Measurements from ENCODE around the gene ATOH8.

GRCh38 chr2:85758361-85759256 lies 4.8 kb downstream of the ATOH8 start:
- TF ChIP-seq SUZ12 (IDR thresholded peaks at IDR 0.05; ENCODE audit: extremely low read depth, insufficient read depth, insufficient read length) (no peak), YY1 (IDR thresholded peaks at IDR 0.05; ENCODE audit: insufficient read depth, insufficient read length) (no peak)

All from NT2/D1 (cell line).